ENCODE data around the gene RASSF8.

The RASSF8 gene

GRCh38 chr12:25940886-25941285 is 17.6 kb upstream of the RASSF8 start:
- Histone ChIP-seq H3K27me3 (ENCODE audit: low read depth, low read length) (no peaks in the 10 kb centered on the region), H3K4me2 (ENCODE audit: low read length) (peak overlapping the region; percentile 46), H3K4me3 (ENCODE audit: low read length) (no peak overlapping the region), H3K9me3 (ENCODE audit: insufficient read depth, low read length) (no peaks in the 10 kb centered on the region), H4K20me1 (ENCODE audit: insufficient read depth, low read length) (no peaks in the 10 kb centered on the region), H3K79me2 (ENCODE audit: low read length) (no peaks in the 10 kb centered on the region), H3K36me3 (replicated peaks; ENCODE audit: low read depth, low read length) (no peaks in the 10 kb centered on the region), H3K9ac (ENCODE audit: low read length) (no peak overlapping the region), H2AFZ (ENCODE audit: low read depth, low read length) (peak overlapping the region; percentile 62; the same call in 1 of the 2 replicates), H3K27ac (ENCODE audit: low read length) (peak overlapping the region; percentile 11; the same call in 1 of the 2 replicates), H3K4me1 (ENCODE audit: low read length) (peaks cover 17% of the 10 kb centered on the region)
- TF ChIP-seq EZH2phosphoT487 (IDR thresholded peaks at IDR 0.05; ENCODE audit: low read depth) (no peak), CTCF (IDR thresholded peaks at IDR 0.05; ENCODE audit: low read depth, low read length) (no peak)

GRCh38 chr12:25942709-25943108 is 15.8 kb upstream of the RASSF8 start:
- Histone ChIP-seq H3K27me3 (ENCODE audit: low read depth, low read length) (no peaks in the 10 kb centered on the region), H3K27ac (ENCODE audit: low read length) (no peak overlapping the region), H3K79me2 (ENCODE audit: low read length) (no peaks in the 10 kb centered on the region), H3K4me1 (ENCODE audit: low read length) (peaks cover 17% of the 10 kb centered on the region), H3K9me3 (ENCODE audit: insufficient read depth, low read length) (no peaks in the 10 kb centered on the region), H4K20me1 (ENCODE audit: insufficient read depth, low read length) (no peaks in the 10 kb centered on the region), H3K36me3 (replicated peaks; ENCODE audit: low read depth, low read length) (no peaks in the 10 kb centered on the region), H3K4me2 (ENCODE audit: low read length) (no peak overlapping the region), H3K9ac (ENCODE audit: low read length) (no peak overlapping the region), H3K4me3 (ENCODE audit: low read length) (no peak overlapping the region), H2AFZ (ENCODE audit: low read depth, low read length) (no peak overlapping the region)
- no peak for TF ChIP-seq CTCF (IDR thresholded peaks at IDR 0.05; ENCODE audit: low read depth, low read length)
- no peak for TF ChIP-seq EZH2phosphoT487 (IDR thresholded peaks at IDR 0.05; ENCODE audit: low read depth)

GRCh38 chr12:25943940-25944339 is 14.5 kb upstream of the RASSF8 start:
- Histone ChIP-seq H3K36me3 (replicated peaks; ENCODE audit: low read depth, low read length) (no peaks in the 10 kb centered on the region), H3K4me2 (ENCODE audit: low read length) (no peak overlapping the region), H3K4me3 (ENCODE audit: low read length) (no peak overlapping the region), H2AFZ (ENCODE audit: low read depth, low read length) (no peak overlapping the region), H4K20me1 (ENCODE audit: insufficient read depth, low read length) (no peaks in the 10 kb centered on the region), H3K79me2 (ENCODE audit: low read length) (no peaks in the 10 kb centered on the region), H3K4me1 (ENCODE audit: low read length) (peaks cover 12% of the 10 kb centered on the region), H3K27ac (ENCODE audit: low read length) (no peak overlapping the region), H3K9ac (ENCODE audit: low read length) (no peak overlapping the region), H3K9me3 (ENCODE audit: insufficient read depth, low read length) (no peaks in the 10 kb centered on the region), H3K27me3 (ENCODE audit: low read depth, low read length) (no peaks in the 10 kb centered on the region)
- TF ChIP-seq CTCF (IDR thresholded peaks at IDR 0.05; ENCODE audit: low read depth, low read length) = no peak
- no peak for TF ChIP-seq EZH2phosphoT487 (IDR thresholded peaks at IDR 0.05; ENCODE audit: low read depth)

GRCh38 chr12:25949343-25949742 is 9.1 kb upstream of the RASSF8 start:
- H3K4me3 ChIP-seq (ENCODE audit: low read length) = no peak overlapping the region
- H4K20me1 ChIP-seq (ENCODE audit: insufficient read depth, low read length) = no peaks in the 10 kb centered on the region
- H3K9ac ChIP-seq (ENCODE audit: low read length) = no peak overlapping the region
- no peaks in the 10 kb centered on the region for H3K9me3 ChIP-seq (ENCODE audit: insufficient read depth, low read length)
- H3K27ac ChIP-seq (ENCODE audit: low read length) = no peak overlapping the region
- no peaks in the 10 kb centered on the region for H3K36me3 ChIP-seq (replicated peaks; ENCODE audit: low read depth, low read length)
- H3K4me2 ChIP-seq (ENCODE audit: low read length) = no peak overlapping the region
- H2AFZ ChIP-seq (ENCODE audit: low read depth, low read length) = no peak overlapping the region
- H3K27me3 ChIP-seq (ENCODE audit: low read depth, low read length) = no peaks in the 10 kb centered on the region
- no peaks in the 10 kb centered on the region for H3K79me2 ChIP-seq (ENCODE audit: low read length)
- TF ChIP-seq CTCF (IDR thresholded peaks at IDR 0.05; ENCODE audit: low read depth, low read length) (no peak), EZH2phosphoT487 (IDR thresholded peaks at IDR 0.05; ENCODE audit: low read depth) (no peak)
- no peaks in the 10 kb centered on the region for H3K4me1 ChIP-seq (ENCODE audit: low read length)
